Left cardiac atrium (tissue), 4 donors: ENCODE measurements around the gene TACR3. TPM values are rescaled to one million over a fixed set of nuclear protein-coding genes. Genes with fewer than 3 reads are reported as not detected.
"Not testable (repeated sequence)": the region's sequence is repeated elsewhere in the genome, so short reads cannot be mapped to it uniquely, and the experiment has no call there.

Experiments used
- ATAC-seq, 2 donors: fragments of 200-7000 bp; cut with Tn5 transposase; one replicate each; pipeline ENCODE4 v1.9.1; 2020; ENCODE audit warnings: mild to moderate bottlenecking in 2 of 2, moderate library complexity in 2 of 2
- DNase-seq: peaks from one replicate; pipeline ENCODE4 v3.0.0-alpha.2; 2020
- intact Hi-C, 2 donors: fragments of 100-400 bp; cut with DNase I; formaldehyde crosslinking; loops; one replicate each; pipeline versions ENCODE4 v1.14.1 to v1.15.1; 2022 to 2023
- total RNA-seq, 2 donors: library from RNA; stranded (reverse); fragmentation: NEBNext Ultra II Directional; extraction: Animal tissue kit (Norgen Biotek cat#: 25700); gene quantifications; one replicate each; pipeline ENCODE4 v1.2.1, GENCODE V29; 2021
- donor health status: DM: no; HTN: yes; CAD: no.
- donor health status: DM: no; HTN: yes; CAD: no; lungs with severe emphysema.
- donor health status: DM: yes; HTN: yes; CAD: no.
- donor health status: Dilated cardiomyopathy.

Gene TACR3
- total RNA-seq, 2 donors from 2014 or later, result not detected

DNA sequence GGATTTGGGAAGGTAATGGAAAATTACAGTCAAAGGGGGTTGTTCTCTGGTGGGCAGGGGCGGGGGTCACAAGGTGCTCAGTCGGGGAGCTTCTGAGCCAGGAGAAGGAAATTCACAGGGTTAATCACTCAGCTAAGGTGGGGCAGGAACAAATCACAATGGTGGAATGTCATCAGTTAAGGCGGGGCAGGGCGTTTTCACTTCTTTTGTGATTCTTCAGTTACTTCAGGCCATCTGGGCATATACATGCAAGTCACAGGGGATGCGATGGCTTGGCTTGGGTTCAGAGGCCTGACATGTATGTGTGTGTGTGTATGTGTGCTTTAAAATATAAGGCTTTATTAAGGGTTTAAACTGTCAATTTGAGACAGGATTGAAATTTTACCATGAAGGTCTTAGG lies 160.6 kb downstream of the TACR3 start:
- ATAC-seq, DNase-seq, intact Hi-C loops: not testable (repeated sequence)
